G401 (cell line): Measurements from ENCODE around the gene OR8D4. TPM values are rescaled to one million over a fixed set of nuclear protein-coding genes. Genes with fewer than 3 reads are reported as not detected.

Experiments
- total RNA-seq: library from RNA; depleted of rRNA; stranded (reverse); fragments of >200 nt; shearing (Covaris generic); gene quantifications from 2 replicates; pipeline ENCODE4 v1.2.3, GENCODE V29; 2014; rRNA removed

Gene OR8D4
- total RNA-seq, 1 experiment from 2014 or later, result not detected

Other genes starting within 250 kb of the OR8D4 start
- not detected in 2 replicates for gene SCN3B, start 247.5 kb upstream of the OR8D4 start, total RNA-seq
- gene ZNF202, start 160.5 kb upstream of the OR8D4 start, total RNA-seq, result 8.9 and 27.4 TPM in 2 replicates
- gene OR6X1, start 147.6 kb upstream of the OR8D4 start, total RNA-seq, result not detected in 2 replicates
- not detected in 2 replicates for gene OR6M1, start 95.8 kb upstream of the OR8D4 start, total RNA-seq
- gene TMEM225, start 16.5 kb upstream of the OR8D4 start, total RNA-seq, result not detected in 2 replicates
- not detected in 2 replicates for gene OR4D5, start 37.5 kb downstream of the OR8D4 start, total RNA-seq
- not detected in 2 replicates for gene OR6T1, start 41.7 kb downstream of the OR8D4 start, total RNA-seq
- not detected in 2 replicates for gene OR10S1, start 75.6 kb downstream of the OR8D4 start, total RNA-seq
- gene OR10G6, start 93.0 kb downstream of the OR8D4 start, total RNA-seq, result not detected in 2 replicates
- not detected in 2 replicates for gene OR10G4, start 110.8 kb downstream of the OR8D4 start, total RNA-seq
- gene OR10G9, start 120.8 kb downstream of the OR8D4 start, total RNA-seq, result not detected in 2 replicates
- gene OR10G8, start 124.6 kb downstream of the OR8D4 start, total RNA-seq, result not detected in 2 replicates
- gene OR10G7, start 139.2 kb downstream of the OR8D4 start, total RNA-seq, result not detected in 2 replicates
- 0.98 TPM in 1 of 2 replicates, not detected in the other for gene VWA5A, start 213.3 kb downstream of the OR8D4 start, total RNA-seq